Measurements from ENCODE around the gene KRAS.

Gene KRAS

DNA sequence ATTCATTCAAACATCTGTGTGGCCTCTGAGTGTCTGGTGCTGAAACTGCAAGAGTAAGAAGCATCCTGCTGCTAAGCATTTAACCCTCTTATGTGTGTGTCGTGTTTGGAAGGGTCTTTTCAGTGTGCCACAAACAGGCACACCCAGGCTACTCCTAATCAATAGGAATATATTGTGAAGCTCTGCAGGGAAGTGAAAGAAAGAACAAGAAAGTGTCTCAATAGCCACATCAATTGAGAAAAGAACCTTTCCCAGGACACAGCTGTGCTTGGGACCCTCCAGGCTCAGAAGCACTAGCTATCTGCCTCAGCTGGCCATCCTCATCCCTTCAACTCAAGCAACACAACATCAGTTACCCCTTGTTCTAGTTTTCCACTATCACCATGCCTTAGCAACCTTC lies 13.4 kb upstream of the KRAS start:
- no CpG with 5 or more reads among the region's 1 CpG for WGBS, 2 donors (ENCODE audit: extremely low coverage in 2 of 2, insufficient read length in 2 of 2, insufficient replicate concordance in 1 of 2)
- no peak overlapping the region for H2BK12ac ChIP-seq (ENCODE audit: low read length)
- no peak overlapping the region for H4K8ac ChIP-seq (ENCODE audit: low read depth, low read length)
- no peaks in the 10 kb centered on the region for H3K36me3 ChIP-seq (replicated peaks in 1 of 2; ENCODE audit: control insufficient read depth in 2 of 2, insufficient read depth in 2 of 2, low read length in 2 of 2)
- no peak overlapping the region for H3K4ac ChIP-seq (ENCODE audit: low read length)
- H3K9ac ChIP-seq (ENCODE audit: low read depth, low read length, poor library complexity), result no peak overlapping the region
- no peak overlapping the region for H3K4me3 ChIP-seq (ENCODE audit: low read length in 2 of 2)
- H3K23ac ChIP-seq (ENCODE audit: low read depth, low read length, poor library complexity), result no peak overlapping the region
- no peaks in the 10 kb centered on the region for H3K79me1 ChIP-seq (ENCODE audit: low read depth, low read length)
- H4K91ac ChIP-seq (ENCODE audit: low read depth, low read length, poor library complexity), result no peak overlapping the region
- no peak overlapping the region for H3K27ac ChIP-seq (replicated peaks; ENCODE audit: low read length)
- no peak overlapping the region for H2BK5ac ChIP-seq (ENCODE audit: low read length)
- no peak overlapping the region for H3K18ac ChIP-seq (ENCODE audit: low read length)
- peaks cover 7 to 10% of the 10 kb centered on the region in 2 donors for H3K4me1 ChIP-seq (ENCODE audit: control insufficient read depth in 2 of 2, insufficient read depth in 1 of 2, low read depth in 1 of 2, low read length in 2 of 2)
- H3K4me2 ChIP-seq (ENCODE audit: insufficient read depth, low read length, poor library complexity, severe bottlenecking), result no peak overlapping the region
- H3K27me3 ChIP-seq (ENCODE audit: control insufficient read depth in 3 of 3, insufficient read depth in 3 of 3, low read depth in 1 of 3, low read length in 3 of 3), result peaks cover 0 to 75% (median 5%) of the 10 kb centered on the region in 3 experiments
- no peak overlapping the region for H2AFZ ChIP-seq (ENCODE audit: low read length)
- H3K9me3 ChIP-seq (replicated peaks in 1 of 2; ENCODE audit: control insufficient read depth in 2 of 2, insufficient read depth in 1 of 2, low read depth in 1 of 2, low read length in 2 of 2), result no peaks in the 10 kb centered on the region
- no peak overlapping the region for H2AK5ac ChIP-seq (ENCODE audit: low read depth, low read length)
- no peak overlapping the region for H3K14ac ChIP-seq (ENCODE audit: low read length)
- peak; percentile 60 for DNase-seq (ENCODE audit: low spot score)
- H2BK15ac ChIP-seq (ENCODE audit: low read length), result no peak overlapping the region
- H2BK120ac ChIP-seq (ENCODE audit: low read depth, low read length), result no peak overlapping the region

DNA sequence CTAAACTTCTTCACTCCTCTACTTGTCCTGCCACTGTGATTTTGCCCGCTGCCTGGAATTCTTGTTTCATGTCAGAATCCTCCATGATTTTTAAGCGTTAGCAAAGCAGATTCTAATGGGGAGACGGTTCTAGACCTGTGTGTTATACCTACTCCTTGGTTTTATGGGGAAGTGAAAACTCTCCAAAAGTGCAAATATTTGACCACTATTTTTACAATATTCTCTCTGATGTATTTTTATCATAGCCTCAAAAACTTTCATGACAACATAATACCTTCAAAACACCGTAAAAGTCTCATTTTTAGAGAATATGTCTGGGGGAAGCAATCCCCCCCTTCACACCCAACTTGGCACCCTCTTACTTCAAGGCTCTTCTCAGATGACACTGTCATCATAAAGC lies 12.9 kb upstream of the KRAS start:
- no peaks in the 10 kb centered on the region for H3K79me1 ChIP-seq (ENCODE audit: low read depth, low read length)
- H3K27me3 ChIP-seq (ENCODE audit: control insufficient read depth in 3 of 3, insufficient read depth in 3 of 3, low read depth in 1 of 3, low read length in 3 of 3), result peaks cover 0 to 71% (median 5%) of the 10 kb centered on the region in 3 experiments
- H3K4me3 ChIP-seq (ENCODE audit: low read length in 2 of 2), result no peak overlapping the region
- no peak overlapping the region for H3K4me2 ChIP-seq (ENCODE audit: insufficient read depth, low read length, poor library complexity, severe bottlenecking)
- H3K27ac ChIP-seq (replicated peaks; ENCODE audit: low read length), result no peak overlapping the region
- no peak overlapping the region for H2BK5ac ChIP-seq (ENCODE audit: low read length)
- no CpG with 5 or more reads among the region's 4 CpGs for WGBS, 2 donors (ENCODE audit: extremely low coverage in 2 of 2, insufficient read length in 2 of 2, insufficient replicate concordance in 1 of 2)
- H2BK15ac ChIP-seq (ENCODE audit: low read length), result no peak overlapping the region
- DNase-seq (ENCODE audit: low spot score), result no peak
- H3K14ac ChIP-seq (ENCODE audit: low read length), result no peak overlapping the region
- H3K9ac ChIP-seq (ENCODE audit: low read depth, low read length, poor library complexity), result no peak overlapping the region
- no peak overlapping the region for H4K8ac ChIP-seq (ENCODE audit: low read depth, low read length)
- no peaks in the 10 kb centered on the region for H3K9me3 ChIP-seq (replicated peaks in 1 of 2; ENCODE audit: control insufficient read depth in 2 of 2, insufficient read depth in 1 of 2, low read depth in 1 of 2, low read length in 2 of 2)
- no peak overlapping the region for H3K23ac ChIP-seq (ENCODE audit: low read depth, low read length, poor library complexity)
- H3K4ac ChIP-seq (ENCODE audit: low read length), result no peak overlapping the region
- no peaks in the 10 kb centered on the region for H3K36me3 ChIP-seq (replicated peaks in 1 of 2; ENCODE audit: control insufficient read depth in 2 of 2, insufficient read depth in 2 of 2, low read length in 2 of 2)
- no peak overlapping the region for H2BK12ac ChIP-seq (ENCODE audit: low read length)
- no peak overlapping the region for H3K18ac ChIP-seq (ENCODE audit: low read length)
- H2AFZ ChIP-seq (ENCODE audit: low read length), result no peak overlapping the region
- no peak overlapping the region for H2AK5ac ChIP-seq (ENCODE audit: low read depth, low read length)
- H4K91ac ChIP-seq (ENCODE audit: low read depth, low read length, poor library complexity), result no peak overlapping the region
- H2BK120ac ChIP-seq (ENCODE audit: low read depth, low read length), result no peak overlapping the region
- H3K4me1 ChIP-seq (ENCODE audit: control insufficient read depth in 2 of 2, insufficient read depth in 1 of 2, low read depth in 1 of 2, low read length in 2 of 2), result peaks cover 7 to 10% of the 10 kb centered on the region in 2 donors

GRCh38 chr12:25262389-25263074 lies 11.8 kb upstream of the KRAS start:
- Histone ChIP-seq H3K23ac (ENCODE audit: low read depth, low read length, poor library complexity) (no peak overlapping the region), H3K14ac (ENCODE audit: low read length) (no peak overlapping the region), H3K4ac (ENCODE audit: low read length) (no peak overlapping the region), H3K27ac (replicated peaks; ENCODE audit: low read length) (no peak overlapping the region), H2BK15ac (ENCODE audit: low read length) (no peak overlapping the region), H3K4me1 (ENCODE audit: control insufficient read depth in 2 of 2, insufficient read depth in 1 of 2, low read depth in 1 of 2, low read length in 2 of 2) (peaks cover 7 to 10% of the 10 kb centered on the region in 2 donors), H3K9me3 (replicated peaks in 1 of 2; ENCODE audit: control insufficient read depth in 2 of 2, insufficient read depth in 1 of 2, low read depth in 1 of 2, low read length in 2 of 2) (no peaks in the 10 kb centered on the region), H3K9ac (ENCODE audit: low read depth, low read length, poor library complexity) (no peak overlapping the region), H2BK120ac (ENCODE audit: low read depth, low read length) (no peak overlapping the region), H2BK12ac (ENCODE audit: low read length) (no peak overlapping the region), H2BK5ac (ENCODE audit: low read length) (no peak overlapping the region), H2AFZ (ENCODE audit: low read length) (no peak overlapping the region), H4K8ac (ENCODE audit: low read depth, low read length) (no peak overlapping the region), H2AK5ac (ENCODE audit: low read depth, low read length) (no peak overlapping the region), H3K18ac (ENCODE audit: low read length) (no peak overlapping the region), H4K91ac (ENCODE audit: low read depth, low read length, poor library complexity) (no peak overlapping the region), H3K79me1 (ENCODE audit: low read depth, low read length) (no peaks in the 10 kb centered on the region), H3K4me3 (ENCODE audit: low read length in 2 of 2) (no peak overlapping the region), H3K36me3 (replicated peaks in 1 of 2; ENCODE audit: control insufficient read depth in 2 of 2, insufficient read depth in 2 of 2, low read length in 2 of 2) (no peaks in the 10 kb centered on the region), H3K4me2 (ENCODE audit: insufficient read depth, low read length, poor library complexity, severe bottlenecking) (no peak overlapping the region), H3K27me3 (ENCODE audit: control insufficient read depth in 3 of 3, insufficient read depth in 3 of 3, low read depth in 1 of 3, low read length in 3 of 3) (peaks cover 0 to 61% (median 5%) of the 10 kb centered on the region in 3 experiments)
- no peak for DNase-seq (ENCODE audit: low spot score)
- no CpG with 5 or more reads among the region's 1 CpG for WGBS, 2 donors (ENCODE audit: extremely low coverage in 2 of 2, insufficient read length in 2 of 2, insufficient replicate concordance in 1 of 2)

DNA sequence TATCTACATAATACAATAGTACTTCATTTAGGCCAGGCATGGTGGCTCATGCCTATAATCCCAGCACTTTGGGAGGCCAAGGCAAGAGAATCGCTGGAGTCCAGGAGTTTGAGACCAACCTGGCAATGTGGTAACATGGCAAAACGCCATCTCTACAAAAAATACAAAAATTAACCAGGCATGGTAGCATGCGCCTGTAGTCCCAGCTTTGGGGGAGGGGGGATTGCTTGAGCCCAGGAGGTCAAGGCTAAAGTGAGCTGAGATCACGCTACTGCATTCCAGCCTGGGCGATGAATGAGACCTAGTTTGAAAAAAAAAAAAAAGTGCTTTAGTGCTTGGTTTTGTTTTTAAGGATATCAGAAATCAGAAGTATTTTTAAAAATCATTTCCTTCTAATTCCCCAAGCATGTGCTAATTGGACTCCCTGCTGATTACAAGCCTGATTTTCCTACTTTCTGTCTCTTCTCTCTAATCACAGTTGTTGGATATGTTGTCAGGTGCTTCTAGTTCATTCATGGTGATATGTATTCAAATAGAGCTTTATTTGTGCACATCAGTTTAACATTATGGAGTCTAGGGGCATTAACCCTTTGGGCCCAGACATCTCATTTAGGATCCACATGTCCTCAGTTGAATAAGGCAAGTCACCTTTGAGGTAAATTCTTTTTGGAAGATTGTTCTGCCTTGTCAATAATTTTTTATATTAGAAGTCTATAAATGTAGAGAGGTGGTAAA lies 7.0 kb upstream of the KRAS start:
- Histone ChIP-seq H3K9ac (ENCODE audit: low read depth, low read length, poor library complexity) (no peak overlapping the region), H2AFZ (ENCODE audit: low read length) (no peak overlapping the region), H3K79me1 (ENCODE audit: low read depth, low read length) (no peaks in the 10 kb centered on the region), H3K27me3 (ENCODE audit: control insufficient read depth in 3 of 3, insufficient read depth in 3 of 3, low read depth in 1 of 3, low read length in 3 of 3) (peaks cover 0 to 67% (median 2%) of the 10 kb centered on the region in 3 experiments), H2BK15ac (ENCODE audit: low read length) (no peak overlapping the region), H3K4me2 (ENCODE audit: insufficient read depth, low read length, poor library complexity, severe bottlenecking) (no peak overlapping the region), H3K4me1 (ENCODE audit: control insufficient read depth in 2 of 2, insufficient read depth in 1 of 2, low read depth in 1 of 2, low read length in 2 of 2) (peaks cover 2 to 4% of the 10 kb centered on the region in 2 donors), H3K18ac (ENCODE audit: low read length) (no peak overlapping the region), H3K9me3 (replicated peaks in 1 of 2; ENCODE audit: control insufficient read depth in 2 of 2, insufficient read depth in 1 of 2, low read depth in 1 of 2, low read length in 2 of 2) (peaks cover 0 to under 1% of the 10 kb centered on the region in 2 donors), H4K8ac (ENCODE audit: low read depth, low read length) (no peak overlapping the region), H2BK12ac (ENCODE audit: low read length) (no peak overlapping the region), H2BK120ac (ENCODE audit: low read depth, low read length) (no peak overlapping the region), H3K14ac (ENCODE audit: low read length) (no peak overlapping the region), H3K4me3 (ENCODE audit: low read length in 2 of 2) (no peak overlapping the region), H3K27ac (replicated peaks; ENCODE audit: low read length) (no peak overlapping the region), H2BK5ac (ENCODE audit: low read length) (no peak overlapping the region), H4K91ac (ENCODE audit: low read depth, low read length, poor library complexity) (no peak overlapping the region), H3K36me3 (replicated peaks in 1 of 2; ENCODE audit: control insufficient read depth in 2 of 2, insufficient read depth in 2 of 2, low read length in 2 of 2) (no peaks in the 10 kb centered on the region), H3K23ac (ENCODE audit: low read depth, low read length, poor library complexity) (no peak overlapping the region), H3K4ac (ENCODE audit: low read length) (no peak overlapping the region), H2AK5ac (ENCODE audit: low read depth, low read length) (no peak overlapping the region)
- no CpG with 5 or more reads among the region's 5 CpGs for WGBS, 2 donors (ENCODE audit: extremely low coverage in 2 of 2, insufficient read length in 2 of 2, insufficient replicate concordance in 1 of 2)
- no peak for DNase-seq (ENCODE audit: low spot score)

Measured in neuronal stem cell (in vitro differentiated cells).